Measurements from ENCODE around the gene PDIA4.

Gene PDIA4

DNA sequence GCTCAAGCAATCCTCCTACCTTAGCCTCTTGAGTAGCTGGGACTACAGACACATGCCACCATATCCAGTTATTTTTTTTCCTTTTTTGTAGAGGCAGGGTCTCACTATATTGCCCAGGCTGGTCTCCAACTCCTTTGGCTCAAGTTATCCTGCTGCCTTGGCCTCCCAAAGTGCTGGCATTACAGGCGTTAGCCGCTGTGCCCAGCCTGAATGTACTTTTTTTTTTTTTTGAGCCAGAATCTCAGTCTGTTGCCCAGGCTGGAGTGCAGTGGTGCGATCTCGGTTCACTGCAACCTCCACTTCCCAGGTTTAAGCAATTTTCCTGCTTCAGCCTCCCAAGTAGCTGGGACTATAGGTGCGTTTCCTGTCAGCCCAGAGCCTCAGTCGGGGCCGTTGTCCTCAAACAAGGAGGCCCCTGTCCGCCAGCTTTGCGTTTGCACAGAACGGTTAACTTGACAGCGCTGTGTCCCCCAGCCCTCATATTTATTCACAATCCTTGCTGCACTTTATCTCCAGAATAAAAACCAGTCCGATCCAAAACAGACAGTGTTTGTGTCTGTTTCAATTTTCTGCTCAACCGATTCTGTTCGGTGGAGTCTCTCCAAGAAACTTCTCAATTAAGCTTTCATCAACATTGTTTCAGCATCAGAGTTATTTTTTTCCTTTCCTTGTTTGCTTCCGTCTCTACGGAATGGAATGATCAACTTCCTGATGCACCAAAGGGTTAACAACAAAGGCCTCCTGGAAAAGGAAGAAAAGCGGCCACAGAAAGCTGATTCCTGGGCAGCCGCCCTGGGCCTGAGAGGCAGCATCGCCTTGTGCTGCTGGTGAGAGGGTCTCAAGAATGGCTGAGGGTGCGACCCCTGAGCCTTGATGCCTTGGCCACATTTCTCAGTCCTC, 64.5 kb downstream of the PDIA4 start:
- DNase-seq, result no peak

DNA sequence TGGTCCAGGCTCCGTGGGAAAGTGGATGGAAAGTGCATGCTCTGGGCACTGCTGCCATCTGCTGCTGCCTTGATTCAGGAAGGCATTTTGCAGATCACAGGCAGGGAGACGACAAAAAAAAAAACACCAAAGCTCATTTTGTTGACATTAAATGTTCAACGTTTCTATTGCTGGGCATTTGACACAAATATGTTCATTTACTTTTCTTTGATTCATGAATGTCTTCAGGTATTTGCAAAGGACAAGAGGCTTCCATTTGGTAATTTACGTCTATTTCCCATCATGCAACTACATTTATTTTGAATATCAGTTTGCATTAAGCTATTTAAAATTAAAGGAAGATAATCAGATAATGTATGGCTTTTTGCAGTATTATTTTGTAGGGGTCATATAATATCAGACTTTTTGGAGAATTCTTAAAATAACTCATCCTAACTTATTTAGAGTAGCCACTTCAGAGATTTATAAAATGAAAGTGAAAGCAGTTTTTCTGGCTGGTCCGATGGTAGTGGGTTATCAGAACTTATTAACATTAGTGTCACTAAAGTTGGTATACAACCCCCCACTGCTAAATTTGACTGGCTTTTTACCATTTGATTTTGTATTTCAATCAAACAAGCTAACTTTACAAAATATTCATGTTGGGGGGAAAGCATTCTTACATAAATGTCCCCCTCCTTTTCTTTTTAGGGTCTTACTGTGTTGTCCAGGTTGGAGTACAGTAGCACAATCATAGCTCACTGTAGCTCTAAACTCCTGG, 65.3 kb downstream of the PDIA4 start:
- peak; percentile 78 for DNase-seq

DNA sequence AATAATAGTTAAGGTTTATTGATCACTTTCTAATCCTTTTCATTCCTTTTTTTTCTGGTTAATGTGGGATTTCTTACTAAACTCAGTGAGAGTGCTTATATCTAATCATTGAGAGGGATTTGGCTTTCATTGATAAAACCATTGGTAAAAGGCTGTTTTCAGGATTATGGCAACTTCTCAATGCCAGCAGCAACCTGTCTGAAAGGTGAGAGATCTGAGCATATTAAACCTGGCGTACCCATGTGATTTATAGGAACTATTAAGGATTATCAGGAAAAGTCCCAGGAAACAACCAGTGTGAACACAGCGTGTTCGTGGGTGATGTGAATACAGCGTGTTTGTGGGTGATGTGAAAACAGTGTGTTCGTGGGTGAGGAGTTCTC, 65.9 kb downstream of the PDIA4 start:
- DNase-seq, result no peak

DNA sequence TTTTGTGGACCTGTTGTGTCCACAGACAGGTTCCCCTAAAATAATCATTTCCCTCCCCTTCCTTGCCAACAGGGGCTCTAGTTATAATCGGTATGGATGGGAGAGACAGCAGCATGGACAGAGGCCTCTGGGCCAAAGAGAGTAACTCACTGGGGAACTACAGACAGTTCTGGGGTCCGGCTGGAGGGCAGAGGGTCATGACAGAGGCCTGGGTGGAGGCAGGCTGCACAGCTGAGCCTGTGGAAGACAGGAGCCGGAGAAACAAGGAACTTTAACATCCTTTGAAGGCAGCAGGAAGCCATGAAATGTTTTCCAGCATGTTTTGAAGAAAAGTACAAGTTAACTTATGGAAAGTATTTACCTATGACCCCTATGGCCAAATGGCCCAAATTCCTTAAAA, 68.6 kb downstream of the PDIA4 start:
- DNase-seq, result no peak

DNA sequence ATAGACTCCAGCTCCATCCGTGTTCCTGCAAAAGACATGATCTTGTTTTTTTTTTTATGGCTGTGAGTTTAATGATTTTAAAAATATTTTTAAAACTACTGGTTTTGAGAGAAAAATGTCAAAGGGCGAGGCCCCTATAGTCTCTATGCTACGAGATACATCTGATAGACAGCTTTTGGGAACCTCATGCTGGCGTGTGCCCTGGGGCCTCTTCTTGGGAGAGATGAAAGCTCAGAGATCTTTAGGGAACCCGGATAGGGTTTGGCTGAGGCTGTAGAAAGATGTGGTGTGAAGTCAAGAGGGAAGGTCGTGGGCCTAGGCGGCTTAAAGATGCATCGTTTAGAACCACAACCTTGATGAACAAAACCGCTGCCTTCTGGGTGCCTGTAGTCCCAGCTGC, 70.2 kb downstream of the PDIA4 start:
- no peak for DNase-seq

DNA sequence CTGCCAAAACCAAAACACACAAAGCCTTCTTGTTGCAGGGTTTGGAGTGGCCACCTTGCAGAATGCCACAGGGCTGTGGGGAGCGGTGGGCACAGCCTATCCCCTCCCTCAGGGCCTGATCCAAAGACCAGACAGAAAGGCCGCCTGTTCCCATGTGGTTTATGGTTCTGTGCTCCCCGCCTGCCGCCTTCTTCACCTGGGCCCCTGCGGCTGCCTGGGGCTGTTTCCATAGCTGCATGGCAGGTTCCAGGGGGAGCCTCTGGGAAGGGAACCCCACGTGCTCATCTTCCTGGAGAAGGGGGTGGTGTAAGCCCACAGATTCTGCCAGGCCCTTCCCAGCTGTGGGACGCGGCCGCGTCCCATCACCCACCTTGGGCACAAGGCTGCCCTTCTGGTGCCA, 73.5 kb downstream of the PDIA4 start:
- DNase-seq, result no peak

DNA sequence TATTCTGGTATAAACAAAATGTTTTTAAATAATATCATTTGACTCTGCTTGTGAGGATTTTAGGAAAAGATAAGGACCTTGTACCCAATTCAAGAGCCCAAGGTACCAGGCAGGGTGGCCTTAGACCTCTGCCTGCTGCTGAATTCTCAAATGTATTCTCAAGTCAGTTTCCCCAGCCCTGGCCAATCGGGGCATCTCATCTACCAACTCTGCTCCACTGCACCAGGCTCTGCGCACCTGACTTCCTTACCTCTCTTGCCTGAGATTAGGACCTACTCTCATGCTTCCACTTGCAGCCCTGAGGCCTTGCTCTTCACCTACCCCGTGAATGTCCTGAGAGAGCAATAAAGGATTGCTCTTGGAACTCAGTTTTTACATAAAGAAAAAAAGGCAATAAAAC, 74.6 kb downstream of the PDIA4 start:
- no peak for DNase-seq
